IMR-90 (cell line): ENCODE data around the gene KLHL3. TPM values are rescaled to one million over a fixed set of nuclear protein-coding genes. Genes with fewer than 3 reads are reported as not detected.

Experiments used
- ATAC-seq: fragments of 200-7000 bp; cut with Tn5 transposase; 2 replicates; pipeline ENCODE4 v1.9.1; 2020; ENCODE audit warnings: low read depth, mild to moderate bottlenecking, moderate library complexity
- BruUV-seq: library from RNA; stranded (reverse); fragments of 400-500 nt; replicated peaks from 2 replicates; lab custom pipeline; 2021; lab: Mats Ljungman, UMichigan
- CTCF ChIA-PET: fragments of 300-600 bp; formaldehyde crosslinking; extraction: SDS; loops from one replicate; lab custom pipeline; 2021; ENCODE audit warnings: antibody characterized with exemption; lab: Yijun Ruan, JAX
- POLR2A ChIA-PET: fragments of 300-600 bp; sonication (Branson Sonifier 250); formaldehyde crosslinking; loops from one replicate; lab custom pipeline; 2022; ENCODE audit warnings: antibody characterized with exemption; ENCODE audit not compliant: unreplicated experiment; lab: Charles Lee
- DNase-seq: peaks from one replicate; pipeline ENCODE4 v3.0.0; 2013
- H2AFZ ChIP-seq: replicated peaks from 2 replicates; pipeline ENCODE3; 2013; ENCODE audit warnings: low read length, mild to moderate bottlenecking; ENCODE audit not compliant: poor library complexity
- H2AK5ac ChIP-seq: 2 replicates; pipeline ENCODE4 v1.6.1; 2013; ENCODE audit warnings: low read depth, low read length, inconsistent platforms
- H2AK9ac ChIP-seq: replicated peaks from 2 replicates; pipeline ENCODE3; 2013; ENCODE audit warnings: mild to moderate bottlenecking, low read depth, low read length, moderate library complexity; ENCODE audit not compliant: poor library complexity
- H2BK120ac ChIP-seq: 2 replicates; pipeline ENCODE4 v1.6.1; 2013; ENCODE audit warnings: low read depth, low read length, inconsistent platforms
- H2BK15ac ChIP-seq: 3 replicates; pipeline ENCODE4 v1.6.1; 2013; ENCODE audit warnings: low read depth, low read length, inconsistent platforms
- H2BK20ac ChIP-seq: 2 replicates; pipeline ENCODE4 v1.6.1; 2013; ENCODE audit warnings: low read depth, mild to moderate bottlenecking, inconsistent platforms, low read length, moderate library complexity
- H2BK5ac ChIP-seq: 2 replicates; pipeline ENCODE4 v1.6.1; 2013; ENCODE audit warnings: mild to moderate bottlenecking, low read depth, low read length, inconsistent platforms; ENCODE audit not compliant: poor library complexity, severe bottlenecking
- H3K14ac ChIP-seq: replicated peaks from 2 replicates; pipeline ENCODE4 v1.6.1; 2013; ENCODE audit warnings: low read depth, low read length, inconsistent platforms
- H3K18ac ChIP-seq: 2 replicates; pipeline ENCODE4 v1.6.1; 2013; ENCODE audit warnings: low read depth, low read length, control low read depth
- H3K23ac ChIP-seq: 2 replicates; pipeline ENCODE4 v1.6.1; 2013; ENCODE audit warnings: low read depth, low read length, inconsistent platforms
- H3K27ac ChIP-seq: 2 replicates; pipeline ENCODE4 v1.5.1; 2013; ENCODE audit warnings: mild to moderate bottlenecking, control low read depth, low read length; ENCODE audit not compliant: insufficient read depth
- H3K27me3 ChIP-seq: 2 replicates; pipeline ENCODE4 v1.6.1; 2013; ENCODE audit warnings: low read length; ENCODE audit not compliant: control insufficient read depth, insufficient read depth
- H3K36me3 ChIP-seq: 2 replicates; pipeline ENCODE4 v1.6.1; 2013; ENCODE audit warnings: low read length, mixed read lengths; ENCODE audit not compliant: control insufficient read depth, insufficient read depth
- H3K4ac ChIP-seq: 2 replicates; pipeline ENCODE4 v1.6.1; 2013; ENCODE audit warnings: low read depth, low read length, inconsistent platforms
- H3K4me1 ChIP-seq: 2 replicates; pipeline ENCODE4 v1.6.1; 2013; ENCODE audit warnings: low read length, mixed read lengths; ENCODE audit not compliant: control insufficient read depth, insufficient read depth
- H3K4me2 ChIP-seq: 2 replicates; pipeline ENCODE4 v1.6.1; 2013; ENCODE audit warnings: low read depth, mild to moderate bottlenecking, control low read depth, low read length, moderate library complexity
- H3K4me3 ChIP-seq: 2 replicates; pipeline ENCODE4 v1.5.1; 2013; ENCODE audit warnings: low read depth, mild to moderate bottlenecking, control low read depth, low read length, moderate library complexity; ENCODE audit not compliant: insufficient read depth
- H3K56ac ChIP-seq: 2 replicates; pipeline ENCODE4 v1.6.1; 2013; ENCODE audit warnings: low read length, inconsistent platforms; ENCODE audit not compliant: insufficient read depth; ENCODE audit errors: extremely low read depth
- H3K79me1 ChIP-seq, 2 experiments: 2 replicates each; pipeline ENCODE4 v1.6.1; 2013; ENCODE audit warnings: low read length in 2 of 2, inconsistent platforms in 1 of 2, low read depth in 1 of 2
- H3K9ac ChIP-seq: 2 replicates; pipeline ENCODE4 v1.6.1; 2013; ENCODE audit warnings: low read depth, low read length, control low read depth
- H3K9me1 ChIP-seq: 2 replicates; pipeline ENCODE4 v1.6.1; 2013; ENCODE audit warnings: low read length, inconsistent platforms; ENCODE audit not compliant: insufficient read depth
- H3K9me3 ChIP-seq: 2 replicates; pipeline ENCODE4 v1.6.1; 2013; ENCODE audit warnings: low read length; ENCODE audit not compliant: control insufficient read depth, insufficient read depth
- H4K20me1 ChIP-seq: 2 replicates; pipeline ENCODE4 v1.6.1; 2013; ENCODE audit warnings: low read length, inconsistent platforms; ENCODE audit not compliant: insufficient read depth
- H4K5ac ChIP-seq: 2 replicates; pipeline ENCODE4 v1.6.1; 2013; ENCODE audit warnings: mild to moderate bottlenecking, low read depth, low read length, control low read depth
- H4K8ac ChIP-seq, 2 experiments: 2 replicates each; pipeline ENCODE4 v1.6.1; 2013; ENCODE audit warnings: low read depth in 2 of 2, low read length in 2 of 2, control low read depth in 1 of 2, inconsistent platforms in 1 of 2
- H4K91ac ChIP-seq: 2 replicates; pipeline ENCODE4 v1.6.1; 2013; ENCODE audit warnings: low read depth, low read length, inconsistent platforms; ENCODE audit not compliant: insufficient read depth
- CEBPB ChIP-seq: IDR thresholded peaks from 2 replicates; pipeline ENCODE4 v1.6.1; 2012; ENCODE audit warnings: low read depth, low read length, improper control_type of control experiment
- MAFK ChIP-seq: IDR thresholded peaks from 2 replicates; pipeline ENCODE4 v1.6.1; 2012; ENCODE audit warnings: low read depth, low read length, improper control_type of control experiment
- MAZ ChIP-seq: IDR thresholded peaks from 2 replicates; pipeline ENCODE4 v1.6.1; 2012; ENCODE audit warnings: low read depth, mild to moderate bottlenecking, low read length, improper control_type of control experiment, moderate library complexity, borderline replicate concordance
- MXI1 ChIP-seq: IDR thresholded peaks from 2 replicates; pipeline ENCODE4 v1.6.1; 2012; ENCODE audit warnings: low read depth, mild to moderate bottlenecking, low read length, moderate library complexity, borderline replicate concordance
- POLR2A ChIP-seq: IDR thresholded peaks from 2 replicates; pipeline ENCODE4 v1.6.1; 2012; ENCODE audit warnings: mild to moderate bottlenecking, low read depth, low read length
- RCOR1 ChIP-seq: IDR thresholded peaks from 2 replicates; pipeline ENCODE4 v1.6.1; 2012; ENCODE audit warnings: mild to moderate bottlenecking, low read length, improper control_type of control experiment; ENCODE audit not compliant: insufficient replicate concordance
- RFX5 ChIP-seq: IDR thresholded peaks from 2 replicates; pipeline ENCODE4 v1.8.0; 2012; ENCODE audit warnings: low read depth, mild to moderate bottlenecking, low read length, moderate library complexity
- WGBS, 2 experiments: methylation state at CpG; one replicate each; pipeline versions ENCODE4 v1.1.5 to v1.1.7; 2013; ENCODE audit warnings: missing lambda C conversion rate in 2 of 2; ENCODE audit not compliant: insufficient read length in 1 of 2; ENCODE audit errors: extremely low coverage in 2 of 2; 5-methylcytosine and 5-hydroxymethylcytosine counted together
- dilution Hi-C: fragments of 300-500 bp; cut with HindIII; formaldehyde crosslinking; loops from one replicate; pipeline ENCODE4 v1.14.3; 2018; ENCODE audit warnings: low sequenced_read_pairs; ENCODE audit not compliant: unreplicated experiment
- in situ Hi-C: fragments of 300-500 bp; cut with MboI; formaldehyde crosslinking; loops from 3 replicates; pipeline ENCODE4 v1.14.3; 2019; ENCODE audit warnings: low sequenced_read_pairs, inconsistent platforms, mixed read lengths
- intact Hi-C: fragments of 100-400 bp; cut with micrococcal nuclease; formaldehyde crosslinking; loops from 2 replicates; pipeline ENCODE4 v1.10.0; 2022
- polyA plus RNA-seq, 3 experiments: library from polyadenylated mRNA; depleted of rRNA; stranded (reverse); fragments of >200 nt; gene quantifications; 2 replicates each; pipeline ENCODE4 v1.2.3, GENCODE V29; 2012; ENCODE audit warnings: low replicate concordance in 1 of 3
- total RNA-seq: library from RNA; depleted of rRNA; stranded (reverse); fragments of >200 nt; gene quantifications from 2 replicates; pipeline ENCODE4 v1.2.3, GENCODE V29; 2012

The KLHL3 gene
- total and polyA plus RNA-seq, 2 of the 4 experiments (the other 2 are of a cell fraction): 2.3 to 4.1 TPM

GRCh38 chr5:137741718-137742117 lies 5.8 kb upstream of the KLHL3 start:
- 80% methylated on average over 4 of the region's 8 CpGs; no CpG with 5 or more reads in 1 of the 2 experiments for WGBS, 2 experiments
- Histone ChIP-seq H3K14ac (no peak overlapping the region), H3K9ac (no peak overlapping the region), H3K18ac (no peak overlapping the region), H2AK9ac (no peak overlapping the region), H2BK15ac (no peak overlapping the region), H3K79me1 (no peaks in the 10 kb centered on the region), H3K4me1 (no peaks in the 10 kb centered on the region; the same call in 1 of the 2 replicates), H3K27ac (no peak overlapping the region), H3K56ac (no peak overlapping the region), H3K36me3 (no peaks in the 10 kb centered on the region), H4K8ac (no peak overlapping the region), H3K9me1 (no peaks in the 10 kb centered on the region; the same call in 1 of the 2 replicates), H2BK120ac (no peak overlapping the region), H3K4ac (no peak overlapping the region), H3K23ac (no peak overlapping the region), H3K4me2 (no peak overlapping the region), H4K20me1 (no peaks in the 10 kb centered on the region), H3K4me3 (no peak overlapping the region), H3K9me3 (no peaks in the 10 kb centered on the region), H3K27me3 (no peaks in the 10 kb centered on the region; the same call in none of the 2 replicates), H2AFZ (no peak overlapping the region), H4K91ac (no peak overlapping the region), H2BK20ac (no peak overlapping the region), H2AK5ac (no peak overlapping the region), H4K5ac (no peak overlapping the region), H2BK5ac (no peak overlapping the region)
- no TSS peak for BruUV-seq
- TF ChIP-seq POLR2A (no peak), CEBPB (no peak), MAZ (no peak), MXI1 (no peak), MAFK (no peak), RFX5 (no peak), RCOR1 (no peak)
- ATAC-seq (no peak), DNase-seq (no peak)
- intact Hi-C loops: loop anchor here (10.0 kb wide), 1 partner anchor 417 kb away; no protein-coding TSS in a partner anchor
- dilution Hi-C loops: no loop called here
- ChIA-PET POLR2A (no interaction called here), CTCF (interaction anchor here (1.1 to 3.0 kb wide), 9 partner anchors 9 to 114 kb away, joined by 3 to 30 read pairs (median 5); no protein-coding TSS in a partner anchor)
- in situ Hi-C loops: loop anchor here (25.0 kb wide), 1 partner anchor 429 kb away; no protein-coding TSS in a partner anchor
